SIG-M5 (cell line): Measurements from ENCODE around the gene CAMSAP2.

Source experiments
- DNase-seq: peaks from one replicate; lab custom pipeline; 2025; lab: John Stamatoyannopoulos, UW

The CAMSAP2 gene

DNA sequence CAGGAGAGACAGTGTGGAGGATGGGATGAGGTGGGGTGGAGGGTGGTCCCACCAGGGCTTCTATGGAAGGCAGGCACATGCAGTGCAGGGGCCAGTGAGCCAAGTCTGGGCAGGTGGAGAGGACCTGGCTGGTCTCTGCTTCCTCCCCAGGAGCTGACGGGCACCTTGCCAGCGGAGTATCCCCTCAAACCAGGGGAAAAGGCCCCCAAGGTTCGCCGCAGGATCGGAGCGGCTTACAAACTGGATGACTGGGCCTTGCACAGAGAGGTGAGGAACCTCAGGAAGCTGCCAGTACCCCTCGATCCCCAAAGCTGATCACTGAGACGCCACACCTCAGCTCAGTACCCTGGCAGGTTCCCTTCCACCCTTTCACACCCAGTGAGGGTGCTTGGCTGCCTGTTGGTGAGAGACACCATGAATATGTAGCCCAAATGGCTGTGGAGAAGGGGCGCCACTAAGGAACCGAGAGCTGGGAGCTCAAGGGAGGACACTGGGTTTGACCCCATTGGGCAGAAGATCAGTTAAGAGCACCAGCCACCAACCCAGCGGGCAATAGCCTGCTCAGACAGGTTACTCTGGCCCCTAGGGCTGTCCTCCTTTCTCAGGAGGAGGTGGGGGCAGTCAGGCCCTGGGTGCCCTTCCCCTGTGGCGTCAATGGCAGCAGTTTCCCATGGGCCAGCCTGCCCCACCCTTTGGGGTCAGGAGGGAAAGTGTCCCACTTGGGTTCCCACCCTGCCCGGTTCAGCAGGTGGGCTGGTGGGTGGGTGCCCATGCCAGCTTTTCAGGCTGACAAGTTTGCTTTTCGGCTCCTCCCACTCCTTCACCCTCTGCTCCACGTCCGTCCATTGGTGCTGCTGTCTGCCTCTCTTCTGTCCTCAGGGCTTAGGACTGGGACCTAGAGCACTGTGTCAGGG is 161.5 kb downstream of the CAMSAP2 start:
- no peak for DNase-seq

DNA sequence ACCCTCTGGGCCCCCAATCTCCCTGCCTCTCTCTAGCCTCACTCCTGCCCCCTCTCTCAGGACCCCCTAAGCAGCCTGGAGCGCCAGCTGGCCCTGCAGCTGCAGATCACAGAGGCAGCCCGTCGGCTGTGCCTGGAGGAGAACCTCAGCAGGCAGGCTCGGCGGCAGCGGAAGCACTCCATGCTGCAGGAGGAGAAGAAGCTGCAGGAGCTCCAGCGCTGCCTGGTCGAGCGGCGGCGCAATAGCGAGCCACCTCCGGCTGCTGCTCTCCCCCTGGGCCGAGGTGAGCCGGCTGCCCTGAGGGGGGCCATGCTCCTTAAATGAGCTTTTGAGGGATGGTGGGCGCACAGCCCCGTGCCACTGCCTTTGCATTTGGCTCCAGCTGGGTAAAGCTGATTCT is 162.2 kb downstream of the CAMSAP2 start:
- no peak for DNase-seq

DNA sequence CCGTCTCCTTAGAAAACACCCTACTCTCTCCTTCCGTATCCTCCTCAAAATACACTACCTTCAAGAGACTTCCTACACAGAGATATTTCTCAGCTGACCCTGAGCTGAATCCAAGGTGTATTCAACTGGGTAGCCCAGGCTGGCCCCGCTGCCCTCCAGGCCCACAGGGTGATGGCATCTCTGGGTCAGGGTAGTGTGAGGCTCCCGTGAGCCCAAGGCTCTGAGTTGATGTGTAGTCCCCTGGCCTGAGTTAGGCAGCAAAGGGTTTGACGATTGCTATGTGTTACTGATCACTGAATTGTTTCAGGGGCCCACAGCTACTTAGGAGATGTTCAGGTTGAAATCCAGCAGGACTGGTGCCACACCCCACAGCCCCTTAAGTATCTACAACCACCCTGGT is 162.7 kb downstream of the CAMSAP2 start:
- no peak for DNase-seq

DNA sequence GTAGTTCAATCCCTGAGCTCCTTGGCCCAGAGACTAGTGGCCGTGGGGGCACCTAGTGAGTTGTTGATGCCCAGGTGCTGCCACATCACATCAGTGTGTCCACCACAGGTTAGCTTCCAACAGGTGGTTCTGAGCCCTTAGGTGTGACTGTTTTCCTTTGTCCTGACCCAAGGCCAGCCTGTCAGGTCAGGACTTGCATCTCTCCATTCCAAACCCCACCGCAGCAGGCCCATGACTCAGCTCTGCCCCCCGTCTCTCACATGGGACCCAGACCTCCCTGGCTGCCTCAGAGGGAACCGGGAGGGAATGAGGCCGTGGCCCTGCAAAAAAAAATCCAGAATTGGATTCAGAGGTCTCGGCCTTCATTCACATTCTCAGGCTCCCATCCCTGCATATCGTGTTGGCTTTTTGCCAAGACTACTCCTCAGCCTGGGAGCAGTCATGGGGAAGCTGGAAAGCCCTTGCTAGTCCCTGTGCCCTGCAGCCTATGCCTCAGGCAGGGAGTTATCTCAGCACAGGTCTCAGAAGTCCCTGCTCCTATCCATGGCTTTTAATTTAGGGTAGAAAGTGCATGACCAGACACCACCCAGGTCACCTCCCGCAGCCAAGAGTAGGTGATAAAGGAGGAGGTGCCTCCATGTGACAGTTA is 163.2 kb downstream of the CAMSAP2 start:
- DNase-seq, result no peak

DNA sequence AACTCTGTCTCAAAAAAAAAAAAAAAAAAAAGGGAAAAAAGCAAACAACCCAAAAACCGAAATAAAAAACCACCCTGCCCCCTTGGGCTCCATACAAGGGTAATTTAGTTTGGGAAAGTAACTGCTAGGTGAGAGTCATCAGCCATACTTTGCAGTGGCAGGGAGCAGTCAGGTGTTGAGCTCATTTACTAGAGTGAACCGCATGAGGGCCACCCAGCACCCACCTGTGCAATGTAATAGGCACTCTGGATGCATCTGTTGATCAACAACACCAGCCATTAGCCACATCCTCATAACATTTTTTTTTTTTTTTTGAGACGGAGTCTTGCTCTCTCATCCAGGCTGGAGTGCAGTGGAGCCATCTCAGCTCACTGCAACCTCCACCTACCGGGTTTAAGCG is 165.1 kb downstream of the CAMSAP2 start:
- DNase-seq, result no peak

DNA sequence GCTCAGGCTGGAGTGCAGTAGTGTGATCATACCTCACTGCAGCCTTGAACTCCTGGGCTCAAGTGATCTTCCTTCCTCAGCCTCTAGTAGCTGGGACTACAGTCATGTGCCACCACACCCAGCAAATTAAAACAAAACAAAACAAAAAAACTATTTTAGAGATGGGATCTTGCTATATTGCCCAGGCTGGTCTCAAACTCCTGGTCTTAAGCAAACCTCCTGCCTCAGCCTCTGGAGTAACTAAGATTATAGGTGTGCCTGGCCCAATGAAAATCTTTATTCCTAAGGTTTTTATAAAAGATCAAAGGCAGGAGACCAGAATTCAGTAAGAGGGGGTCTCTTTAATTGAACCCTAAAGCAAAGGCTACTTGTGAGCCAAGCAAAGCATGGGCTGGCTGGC is 166.1 kb downstream of the CAMSAP2 start:
- no peak for DNase-seq

DNA sequence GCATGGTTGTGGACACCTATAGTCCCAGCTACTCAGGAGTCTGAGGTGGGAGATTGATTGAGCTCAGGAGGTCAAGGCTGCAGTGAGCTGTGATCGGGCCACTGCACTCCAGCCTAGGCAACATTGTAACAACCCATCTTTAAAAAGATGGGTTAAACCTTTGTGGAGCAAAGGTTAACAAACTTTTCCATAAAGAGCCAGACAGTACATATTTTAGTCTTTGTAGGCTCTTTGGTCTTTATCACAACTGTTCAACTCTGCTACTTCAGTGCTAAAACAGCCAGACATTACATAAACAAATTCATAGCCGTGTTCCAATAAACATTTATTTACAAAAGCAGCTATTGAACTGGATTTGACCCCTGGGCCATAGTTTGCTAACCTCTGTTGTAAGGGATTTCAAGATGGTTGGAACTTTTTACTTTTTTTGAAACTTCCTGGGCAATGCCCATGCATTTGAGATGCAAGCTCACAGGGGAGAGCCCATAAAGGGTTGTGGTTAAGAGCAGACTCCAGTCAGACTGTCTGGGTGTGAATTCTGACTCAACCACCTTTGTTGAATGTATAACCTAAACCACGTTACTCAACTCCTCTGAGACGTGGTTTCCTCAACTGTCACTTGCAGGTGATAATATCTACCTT is 166.8 kb downstream of the CAMSAP2 start:
- DNase-seq, result no peak

DNA sequence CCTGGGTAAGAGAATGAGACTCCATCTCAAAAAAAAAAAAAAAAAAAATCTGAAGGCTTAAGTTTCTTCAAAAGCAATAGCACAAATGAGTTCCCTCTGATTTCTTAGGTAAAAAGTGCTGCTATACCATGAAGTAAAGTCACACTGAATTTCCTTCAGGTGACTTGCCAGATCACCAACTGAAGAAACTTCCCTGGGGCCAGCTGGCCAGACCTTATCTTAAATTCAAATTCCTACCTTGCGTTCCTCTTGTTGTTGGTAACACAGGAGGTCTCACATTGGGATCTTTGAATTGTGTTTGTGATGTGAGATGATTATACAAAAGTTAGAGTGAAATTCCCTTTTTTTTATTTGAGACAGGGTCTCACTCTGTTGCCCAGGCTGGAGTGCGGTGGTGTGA is 167.8 kb downstream of the CAMSAP2 start:
- DNase-seq, result no peak

DNA sequence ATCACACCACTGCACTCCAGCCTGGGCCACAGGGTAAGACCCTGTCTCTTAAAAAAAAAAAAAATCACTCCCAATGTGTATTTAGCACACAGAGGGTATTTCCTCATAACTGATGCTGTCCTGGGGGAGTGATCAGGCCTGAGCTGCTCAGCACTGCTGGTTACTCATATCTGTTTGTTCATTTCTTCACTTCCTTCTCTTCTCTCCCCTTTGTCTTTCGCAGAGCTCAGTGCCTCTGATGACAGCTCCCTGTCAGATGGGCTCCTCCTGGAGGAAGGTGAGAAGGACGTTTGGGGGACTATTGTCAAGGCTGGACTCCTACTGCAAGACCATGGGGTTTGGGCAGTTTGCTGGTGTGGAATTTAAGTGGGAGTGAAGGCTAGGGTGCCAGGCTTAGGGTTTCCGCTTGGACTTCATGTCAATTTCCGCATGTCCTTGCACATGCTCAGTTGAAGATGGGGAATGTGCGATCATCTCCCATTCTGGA is 169.0 kb downstream of the CAMSAP2 start:
- DNase-seq, result peak; percentile 86

DNA sequence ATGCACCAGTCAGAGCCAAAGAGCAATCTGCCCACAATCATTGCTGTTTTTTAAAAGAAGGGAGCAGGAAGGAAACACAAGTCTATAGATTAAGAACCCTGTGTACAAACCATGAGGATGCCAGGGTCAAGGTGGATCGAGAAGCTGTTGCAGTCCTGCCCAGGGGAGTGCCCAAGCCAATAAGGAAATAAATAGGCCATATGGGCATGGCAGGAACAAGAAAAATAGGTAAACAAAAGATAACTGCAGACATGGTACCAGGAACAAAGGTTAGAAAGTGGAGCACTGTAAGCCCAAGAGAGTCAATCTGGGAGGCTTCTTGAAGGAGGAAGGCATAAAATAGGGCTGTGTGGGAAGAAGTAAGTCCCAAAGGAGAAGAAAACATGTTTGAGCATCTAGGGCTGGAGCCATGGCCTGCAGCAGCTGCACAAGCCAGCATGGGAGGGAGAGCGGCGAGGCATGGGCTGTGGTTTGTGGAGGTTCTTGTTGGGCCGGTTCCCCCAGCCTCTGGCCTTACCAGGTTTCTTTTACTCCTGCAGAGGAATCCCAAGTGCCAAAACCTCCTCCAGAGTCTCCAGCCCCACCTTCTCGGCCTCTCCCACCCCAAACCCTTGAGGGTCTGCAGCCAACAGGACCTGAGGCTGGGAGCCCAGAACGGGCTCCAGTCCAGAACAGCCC is 169.6 kb downstream of the CAMSAP2 start:
- no peak for DNase-seq

DNA sequence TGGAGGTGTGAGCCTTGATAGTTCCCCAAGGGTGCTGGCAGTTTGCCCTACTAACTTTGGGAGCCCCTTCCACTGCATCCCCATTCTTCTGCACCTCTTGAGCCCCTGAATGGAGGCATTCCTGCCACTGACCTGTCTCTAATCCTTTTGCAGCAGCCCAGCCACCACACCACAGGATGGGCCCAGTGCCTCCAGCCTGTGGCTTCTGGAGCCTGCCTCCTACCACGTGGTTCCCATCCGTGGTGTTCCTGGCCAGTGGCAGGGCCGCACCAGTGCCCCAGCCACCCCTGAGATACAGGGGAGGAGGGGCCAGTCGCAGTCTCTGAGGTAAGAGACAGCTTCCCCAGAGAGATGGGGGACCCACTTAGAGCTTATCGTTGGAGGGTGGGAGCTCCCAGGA is 170.4 kb downstream of the CAMSAP2 start:
- no peak for DNase-seq

DNA sequence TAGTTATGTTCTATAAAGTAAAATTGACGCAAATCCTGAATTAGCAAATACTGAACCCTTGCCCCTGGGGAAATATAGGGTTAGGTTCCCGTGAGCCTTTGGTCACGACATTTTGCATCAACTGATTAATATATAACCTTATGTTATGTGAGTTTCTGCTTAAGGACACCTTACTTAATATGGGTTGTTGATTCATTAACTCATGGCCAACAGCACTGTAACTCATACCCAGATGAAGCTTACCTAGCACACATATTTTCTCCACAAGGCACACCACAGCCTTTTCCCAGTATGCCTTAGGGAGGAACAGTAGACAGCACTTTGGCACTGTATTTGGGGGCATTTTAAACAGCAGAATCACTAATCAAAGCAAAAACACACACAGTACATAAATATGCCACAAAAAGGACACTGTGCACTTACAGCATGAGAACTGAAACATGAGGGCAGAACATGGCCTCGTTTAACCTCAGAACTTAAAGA is 171.1 kb downstream of the CAMSAP2 start:
- no peak for DNase-seq
